Measurements from ENCODE around the gene CDHR2. TPM values are rescaled to one million over a fixed set of nuclear protein-coding genes. Genes with fewer than 3 reads are reported as not detected.

The CDHR2 gene
- total RNA-seq, 1 experiment from 2014 or later: not detected

DNA sequence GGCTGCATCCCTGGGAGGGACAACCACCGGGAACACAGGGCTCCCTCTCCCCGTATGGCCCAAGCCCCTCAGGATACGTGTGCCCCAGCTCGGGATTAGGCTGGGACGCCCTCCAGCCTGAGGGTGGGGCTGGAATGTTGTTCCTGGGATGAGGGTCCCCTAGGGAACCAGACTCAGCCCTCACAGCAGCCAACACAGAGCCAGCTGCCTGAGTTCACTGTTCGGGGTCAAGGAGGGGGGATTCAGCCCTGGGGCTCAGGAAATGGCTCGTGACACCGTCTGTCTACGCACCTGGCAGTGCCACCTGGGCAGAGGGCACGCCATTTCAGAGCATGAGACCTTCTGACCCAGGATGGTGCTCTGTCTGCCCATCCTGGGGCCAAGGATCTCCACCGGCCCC is 20.8 kb upstream of the CDHR2 start:
- no peak for DNase-seq (ENCODE audit: low read depth)

DNA sequence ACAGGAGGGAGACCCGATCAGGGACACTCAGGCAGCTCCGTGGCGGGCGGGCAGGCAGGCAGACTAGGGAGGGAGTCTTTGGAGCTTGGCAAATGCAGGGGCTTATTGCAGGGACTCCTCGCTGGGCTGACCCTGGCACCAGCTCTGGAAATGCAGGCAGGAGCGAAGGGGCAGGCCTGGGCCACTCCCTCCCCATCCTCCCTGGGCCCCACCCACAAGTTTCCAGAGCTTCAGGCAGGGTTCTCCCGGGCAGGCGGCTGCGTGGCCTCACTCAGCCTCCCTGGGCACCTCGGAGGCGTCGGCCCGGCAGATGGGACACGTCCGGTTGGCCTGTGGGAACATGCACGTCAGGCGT is 20.4 kb upstream of the CDHR2 start:
- no peak for DNase-seq (ENCODE audit: low read depth)

DNA sequence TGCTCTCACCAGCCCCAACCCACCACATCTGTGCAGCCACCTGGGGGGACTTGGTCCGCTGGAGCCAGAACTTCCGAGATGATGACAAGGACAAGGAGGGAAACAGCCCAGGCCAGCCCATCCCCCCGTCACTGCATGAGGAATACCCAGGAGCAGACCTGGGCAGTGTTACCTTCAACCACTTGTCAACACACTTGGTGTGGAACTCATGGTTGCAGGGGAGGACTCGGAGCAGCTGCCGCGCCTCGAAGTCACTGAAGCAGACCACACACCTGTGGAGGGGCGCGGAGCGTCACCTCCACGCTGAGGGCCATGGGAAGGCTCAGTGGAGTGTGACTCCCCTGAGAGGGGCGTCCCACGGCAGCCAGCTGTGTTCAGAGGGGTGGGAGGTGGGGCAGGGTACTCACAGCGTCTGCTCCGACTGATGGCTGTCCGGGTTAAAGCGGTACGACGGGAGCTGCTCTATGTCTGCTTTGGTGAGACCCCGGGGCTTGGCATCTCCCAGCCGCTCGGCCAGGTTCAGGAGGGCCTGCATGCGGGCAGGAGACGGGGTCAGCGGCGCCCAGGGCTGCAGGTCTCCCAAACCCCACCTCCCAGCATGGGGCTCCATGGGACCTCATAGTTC is 19.9 kb upstream of the CDHR2 start:
- DNase-seq (ENCODE audit: low read depth): no peak

DNA sequence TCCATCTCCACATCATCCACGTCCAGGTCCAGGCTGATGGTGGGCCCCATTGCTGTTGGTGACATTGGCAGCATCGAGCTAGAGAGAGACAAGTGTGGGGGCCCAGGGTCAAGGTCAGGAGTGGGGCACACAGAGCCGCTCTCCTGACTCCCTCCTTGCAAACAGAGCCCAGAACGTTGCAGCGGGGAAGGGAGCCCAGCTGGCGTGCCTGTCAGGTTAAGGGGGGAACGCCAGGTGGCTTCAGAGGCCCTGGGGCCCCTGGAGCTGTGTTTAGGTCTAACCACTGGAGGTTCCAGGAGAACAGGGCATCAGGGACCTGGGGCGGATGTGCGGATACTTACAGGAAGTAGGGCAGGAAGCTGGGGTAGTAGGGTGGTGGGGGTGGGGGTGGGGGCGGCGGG is 19.4 kb upstream of the CDHR2 start:
- DNase-seq (ENCODE audit: low read depth): no peak

DNA sequence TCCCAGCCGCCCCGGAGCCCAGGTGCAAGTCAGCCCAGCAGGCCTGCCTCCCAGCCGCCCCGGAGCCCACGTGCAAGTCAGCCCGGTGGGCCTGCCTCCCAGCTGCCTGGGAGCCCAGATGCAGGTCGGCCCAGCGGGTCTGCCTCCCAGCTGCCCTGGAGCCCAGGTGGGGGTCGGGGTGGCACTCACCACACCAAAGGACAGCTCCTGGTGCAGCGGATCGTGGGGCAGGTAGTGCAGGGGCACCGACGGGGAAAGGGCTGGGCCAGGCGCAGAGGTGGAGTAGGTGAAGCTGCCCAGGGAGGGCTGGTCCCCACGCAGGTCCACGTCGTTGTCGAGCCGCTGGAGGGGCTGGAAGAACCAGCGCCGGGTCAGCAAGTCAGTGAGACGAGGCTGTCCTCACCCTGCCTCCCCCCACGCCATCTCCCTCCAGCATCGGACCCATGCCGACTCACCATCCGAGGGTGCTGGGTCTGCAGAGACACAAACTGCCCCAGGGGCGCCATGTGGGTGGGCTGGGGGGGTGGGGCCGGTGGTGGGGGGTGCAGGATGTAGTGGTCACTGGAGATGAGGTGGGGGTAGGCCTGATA is 18.7 kb upstream of the CDHR2 start:
- DNase-seq (ENCODE audit: low read depth): no peak

DNA sequence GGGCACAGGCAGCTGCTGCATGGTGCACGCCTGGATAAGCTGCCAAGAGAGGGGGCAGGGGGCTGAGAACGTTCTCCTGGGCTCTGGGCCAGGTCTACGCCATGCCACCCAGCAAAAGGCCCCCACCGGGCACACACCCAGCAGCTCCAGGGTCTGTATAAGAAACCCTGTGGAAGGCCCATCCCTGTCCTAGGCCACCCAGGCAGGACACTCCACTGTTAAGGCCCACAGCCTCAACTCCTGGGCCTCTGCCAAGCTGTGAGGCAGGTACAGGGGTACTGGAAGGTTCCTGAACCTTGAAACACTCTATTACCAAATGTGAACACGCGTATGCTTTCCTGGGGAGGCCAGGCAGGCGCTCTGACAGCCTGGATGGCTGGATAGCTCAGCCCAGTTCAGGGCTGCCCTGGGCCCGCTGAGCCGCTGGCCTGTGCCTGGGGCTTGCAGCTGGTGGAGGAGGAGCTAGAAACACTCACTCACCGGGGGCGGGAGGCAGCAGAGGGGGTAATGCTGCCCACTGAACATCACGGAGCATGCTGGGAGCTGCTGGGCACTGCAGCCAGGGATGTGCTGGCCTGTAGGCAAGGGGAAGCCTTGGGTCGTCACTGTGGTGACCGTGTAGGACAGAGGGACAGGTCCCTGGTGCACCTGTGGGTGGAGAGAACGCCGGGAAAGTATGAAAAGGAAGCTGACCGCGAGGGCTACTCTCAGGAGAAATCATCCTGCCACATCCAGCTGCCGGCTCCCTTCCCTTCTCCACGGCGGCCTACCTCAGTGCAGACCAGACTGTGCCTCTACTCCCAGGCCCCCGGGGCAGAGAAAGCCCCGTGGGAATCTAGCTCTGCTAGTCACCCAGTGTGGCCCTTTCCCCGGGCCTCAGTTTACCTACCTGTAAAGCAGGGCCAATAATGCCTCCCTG is 17.9 kb upstream of the CDHR2 start:
- DNase-seq (ENCODE audit: low read depth): peak; percentile 38

DNA sequence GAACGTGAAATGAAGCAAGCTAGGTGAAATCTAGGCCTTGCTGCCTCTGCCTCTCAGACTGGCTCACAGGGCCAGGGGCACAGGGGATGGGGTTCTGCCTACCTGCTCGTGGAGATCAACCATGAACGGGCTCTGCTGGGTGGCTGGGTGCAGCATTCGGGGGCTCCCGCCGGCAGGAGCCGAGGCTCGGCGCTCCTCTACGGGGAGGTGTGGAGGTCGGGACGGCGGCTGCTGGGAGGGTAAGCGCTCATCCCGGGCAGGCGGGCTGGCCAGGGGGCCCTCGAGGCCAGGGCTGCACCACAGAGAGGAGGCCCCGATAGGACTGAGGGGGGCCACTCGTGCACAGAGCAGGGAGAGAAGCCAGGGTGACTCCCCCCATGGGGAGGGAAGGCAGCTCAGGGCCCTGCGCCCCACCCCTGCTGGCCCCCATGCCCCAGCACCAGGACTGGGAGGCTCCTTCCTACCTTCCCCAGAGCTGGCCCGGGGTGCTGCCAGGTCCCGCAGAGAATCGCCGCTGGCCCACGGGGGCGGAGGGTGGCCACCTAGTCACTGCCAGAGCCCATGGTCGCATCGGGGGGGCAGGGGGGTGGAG is 17.1 kb upstream of the CDHR2 start:
- no peak for DNase-seq (ENCODE audit: low read depth)

DNA sequence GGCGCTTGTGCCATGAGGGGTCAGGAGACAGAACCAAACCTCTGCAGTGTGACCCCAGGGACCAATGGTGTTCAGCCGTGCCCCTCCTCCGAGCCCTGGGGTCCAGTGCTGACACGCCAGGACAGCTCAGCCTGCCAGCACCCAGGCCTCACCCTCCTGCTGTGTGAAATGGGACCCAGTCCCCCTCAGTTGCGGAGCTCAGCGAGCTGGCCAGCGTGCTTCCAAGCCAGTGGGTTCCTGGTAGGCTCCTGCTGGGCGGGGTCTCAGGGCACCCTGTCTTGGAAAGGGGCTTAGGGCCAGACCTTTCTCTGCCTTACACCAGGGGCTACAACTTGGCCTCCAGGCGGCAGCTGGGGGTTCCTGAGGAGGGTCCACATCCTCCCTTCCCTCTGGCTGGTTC is 16.3 kb upstream of the CDHR2 start:
- DNase-seq (ENCODE audit: low read depth): no peak

DNA sequence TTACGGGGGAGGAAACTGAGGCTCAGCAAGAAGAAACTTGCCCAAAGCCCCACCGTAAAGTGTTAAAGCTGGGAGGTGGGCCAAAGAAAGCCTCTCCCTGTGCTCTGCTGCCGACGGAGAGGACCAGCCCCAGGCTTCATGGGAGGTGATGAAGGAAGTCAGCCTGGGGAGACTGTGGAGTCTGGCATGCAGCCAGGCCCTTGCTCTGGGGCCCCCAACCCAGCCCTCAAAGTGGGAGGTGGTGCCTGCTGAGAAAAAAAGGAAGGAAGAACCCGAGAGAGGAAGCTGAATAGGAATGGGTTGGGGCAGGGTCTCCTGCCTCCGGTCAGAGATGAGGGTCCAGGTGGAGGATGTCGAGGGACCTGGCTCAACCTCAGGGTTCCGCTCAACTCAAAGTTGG is 15.8 kb upstream of the CDHR2 start:
- no peak for DNase-seq (ENCODE audit: low read depth)

DNA sequence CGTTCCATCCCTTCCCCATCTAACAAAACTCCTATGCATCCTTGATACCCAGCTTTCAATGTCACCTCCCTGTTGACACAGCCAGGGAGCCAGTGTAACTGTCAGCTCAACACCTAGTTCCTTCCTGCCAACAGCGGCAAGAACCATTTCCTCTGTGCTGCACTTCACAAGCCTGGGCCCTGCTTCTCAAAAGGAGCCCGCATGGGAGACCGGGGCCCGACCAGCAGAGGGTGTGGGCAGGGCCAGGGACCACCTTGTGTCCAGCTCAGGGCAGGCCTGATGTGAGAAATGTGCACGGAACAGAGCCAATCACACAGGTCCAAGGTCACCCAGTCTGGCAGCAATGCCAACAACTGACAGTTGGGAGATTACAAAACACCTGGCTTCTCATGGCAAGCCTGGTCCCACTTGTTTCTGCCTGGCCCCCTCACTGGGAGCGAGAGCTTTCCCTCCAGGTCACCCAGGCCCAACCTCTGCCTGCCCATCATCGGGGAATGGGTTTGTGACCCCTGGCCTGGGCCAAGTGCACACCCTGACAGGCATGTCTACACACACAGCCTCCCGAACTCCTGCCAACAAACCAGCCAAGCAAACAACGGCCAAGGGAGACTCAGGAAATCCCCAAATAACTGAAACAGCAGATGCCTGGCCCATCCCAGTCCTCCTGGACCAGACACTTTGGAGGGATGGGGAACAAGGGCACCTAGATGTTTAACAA is 15.1 kb upstream of the CDHR2 start:
- DNase-seq (ENCODE audit: low read depth): no peak

DNA sequence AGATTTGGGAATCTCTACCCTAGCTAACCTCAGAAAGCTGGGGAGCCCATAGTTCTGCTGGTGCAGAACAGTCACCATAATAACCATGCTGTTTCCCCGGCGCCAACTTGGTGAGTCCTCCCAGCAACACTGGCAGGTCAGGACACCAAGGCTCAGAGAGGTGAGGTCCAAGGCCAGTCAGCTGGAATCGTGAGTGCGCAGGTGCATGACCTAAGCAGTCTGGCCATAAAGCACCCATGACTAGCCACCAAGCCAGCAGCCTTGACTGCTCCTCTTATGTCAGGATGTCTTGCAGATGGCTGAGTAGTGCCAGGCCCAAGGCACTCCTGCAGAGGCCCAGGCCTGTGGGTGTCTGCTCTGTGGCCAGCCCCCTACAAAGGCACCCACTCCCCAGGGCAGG is 14.5 kb upstream of the CDHR2 start:
- DNase-seq (ENCODE audit: low read depth): no peak

DNA sequence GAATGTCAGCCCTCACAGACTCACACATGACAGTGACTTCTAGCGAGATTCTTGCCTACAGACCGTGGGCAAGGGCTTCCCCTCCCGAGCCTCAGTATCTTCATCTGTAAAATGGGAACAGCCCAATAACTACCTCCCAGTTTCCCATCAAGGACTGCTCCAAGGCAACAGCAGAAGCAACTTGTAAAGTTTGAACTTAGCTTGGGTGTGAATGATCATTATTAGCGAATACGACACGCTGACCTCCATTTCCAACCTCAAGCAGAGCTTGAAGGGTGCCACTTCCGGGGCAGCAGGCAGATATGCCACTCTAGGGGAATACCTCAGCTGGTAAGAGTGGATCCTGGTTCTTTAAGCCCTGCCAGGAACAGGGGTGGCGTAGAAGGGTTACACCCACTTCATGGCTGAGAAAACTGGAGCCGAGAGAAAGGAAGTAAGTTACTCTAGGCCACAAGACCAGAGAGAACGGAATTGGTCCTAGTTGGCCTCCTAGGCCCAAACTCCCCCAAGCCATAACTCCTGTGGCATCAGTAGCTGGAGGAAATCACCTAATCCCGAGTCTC is 14.0 kb upstream of the CDHR2 start:
- peak; percentile 58 for DNase-seq (ENCODE audit: low read depth)

DNA sequence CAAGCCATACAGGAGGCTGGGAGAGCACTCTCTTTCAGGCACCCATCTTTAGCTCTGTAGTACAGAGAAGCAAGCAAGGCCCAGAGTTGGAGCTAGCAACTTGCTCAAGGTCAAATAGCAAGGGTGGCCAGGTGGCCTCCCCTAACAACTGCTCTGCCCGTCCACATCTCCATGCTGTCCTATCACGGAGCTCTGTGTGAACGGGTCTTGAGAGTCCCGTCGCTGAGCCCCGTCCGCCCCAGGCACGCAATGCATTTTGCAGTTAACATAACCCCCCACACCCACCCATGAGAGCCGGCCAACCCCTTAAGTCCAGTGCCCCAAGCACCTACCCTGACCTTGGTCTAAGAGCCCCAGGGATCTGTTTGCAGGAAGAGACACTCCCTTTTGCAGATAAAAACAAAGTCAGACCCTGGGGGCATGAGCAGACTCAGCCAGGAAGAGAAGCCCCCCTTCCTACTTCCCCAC is 13.4 kb upstream of the CDHR2 start:
- DNase-seq (ENCODE audit: low read depth): peak; percentile 28

DNA sequence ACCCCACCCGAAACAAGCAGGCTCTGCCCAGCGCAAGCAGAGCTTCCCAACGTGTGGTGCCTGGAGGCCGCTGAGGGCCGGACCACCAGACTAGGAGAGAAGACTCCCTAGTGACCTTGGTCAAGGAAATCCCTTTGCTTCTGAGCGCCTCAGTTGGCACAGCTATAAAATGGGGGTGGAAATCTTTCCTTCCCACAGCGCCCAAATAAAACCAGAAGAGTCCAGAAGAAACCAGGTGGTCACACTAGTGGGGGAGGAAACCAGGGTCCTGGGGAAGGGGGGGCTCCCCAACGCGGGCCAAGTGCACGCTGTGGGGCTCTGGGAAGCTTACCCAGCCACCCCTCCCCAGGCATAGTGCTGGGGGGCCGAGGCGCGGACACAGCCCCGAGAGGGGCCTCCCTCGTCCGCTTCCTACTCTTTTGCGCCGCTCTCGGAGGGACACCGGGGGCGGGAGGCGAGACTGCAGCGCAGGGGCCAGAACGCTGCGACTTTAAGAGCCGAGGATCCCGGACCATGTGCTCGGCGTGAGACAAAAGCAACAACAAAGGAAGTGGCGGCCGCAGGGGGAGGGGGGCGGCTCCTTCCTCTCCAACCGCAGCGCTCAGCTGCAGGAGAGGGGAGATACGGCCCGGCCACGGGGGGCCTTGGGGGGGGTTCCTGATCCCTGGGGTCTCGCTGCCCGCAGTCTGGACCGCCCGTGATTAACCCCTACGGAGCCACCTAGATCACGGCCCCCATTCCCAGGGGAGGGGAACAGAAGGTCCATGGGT is 12.8 kb upstream of the CDHR2 start:
- DNase-seq (ENCODE audit: low read depth): peak; percentile 91

DNA sequence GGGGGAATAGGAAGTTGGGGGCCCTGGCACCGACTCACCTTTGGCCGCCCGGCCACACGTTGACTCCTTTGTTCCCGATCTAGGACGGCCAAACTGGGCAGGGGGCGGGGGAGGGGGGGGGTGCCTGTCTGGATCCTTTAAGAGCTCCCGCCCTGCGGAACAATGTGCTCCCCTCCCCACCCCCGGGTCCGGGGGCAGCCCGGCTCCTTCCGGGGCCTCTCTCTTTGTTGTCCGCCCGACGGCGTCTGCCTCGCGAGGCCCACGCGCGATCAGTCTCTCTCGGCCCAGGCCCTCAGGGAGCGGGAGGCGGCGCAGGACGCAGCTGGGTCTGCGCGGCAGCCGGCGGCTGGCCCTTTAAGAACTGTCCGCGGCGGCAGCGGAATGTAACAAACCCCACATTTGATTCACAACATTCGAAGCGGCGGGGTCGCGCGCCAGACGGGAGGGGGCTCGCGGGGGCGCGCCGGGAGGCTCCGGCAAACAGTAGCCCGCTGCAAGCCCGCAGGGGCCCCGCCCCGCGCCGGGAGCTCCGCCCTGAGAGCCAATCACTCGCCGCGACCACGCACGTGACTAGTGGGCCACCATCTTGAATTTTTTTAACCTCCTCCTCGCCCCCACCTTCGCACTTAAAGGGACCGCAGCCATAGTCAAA is 12.1 kb upstream of the CDHR2 start, which contains the start of gene RNF44:
Gene RNF44, minus strand, starts transcription at position 501 of the 652 bp plus-strand sequence. CDS start 4,930 bp downstream, outside the sequence.
- peak; percentile 99 for DNase-seq (ENCODE audit: low read depth)

DNA sequence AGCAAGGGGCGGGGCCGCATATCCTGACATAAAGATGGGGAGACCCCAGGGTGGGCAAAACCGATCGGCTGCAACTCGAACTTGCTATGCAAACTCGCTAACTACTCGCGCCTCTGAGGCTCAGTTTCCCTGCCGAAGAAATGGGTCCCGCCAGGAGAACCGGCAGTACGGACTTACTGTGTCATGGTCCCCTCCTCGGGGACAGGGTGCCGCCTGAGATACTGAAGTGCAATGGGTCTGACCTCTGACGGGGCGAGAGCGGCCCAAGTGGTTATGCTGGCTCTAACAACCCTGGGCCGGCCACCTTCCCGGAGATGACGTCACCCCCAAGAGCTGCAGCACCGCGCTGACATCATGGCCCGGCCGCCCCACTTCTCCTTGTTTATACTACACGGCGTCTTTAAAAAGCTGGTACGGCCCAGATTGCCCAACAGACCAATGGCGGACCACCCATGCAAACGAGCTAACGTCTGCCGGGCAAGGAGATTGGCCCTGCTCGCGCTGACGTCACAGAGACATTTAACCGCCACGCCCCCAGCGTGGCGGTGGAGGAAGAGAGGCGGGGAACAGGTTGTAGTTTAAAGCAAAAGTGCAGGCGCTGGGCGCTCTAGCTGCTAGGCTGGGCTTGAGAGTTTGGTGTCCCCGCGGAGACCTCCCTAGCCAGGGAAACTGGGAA is 11.4 kb upstream of the CDHR2 start:
- peak; percentile 99 for DNase-seq (ENCODE audit: low read depth)

DNA sequence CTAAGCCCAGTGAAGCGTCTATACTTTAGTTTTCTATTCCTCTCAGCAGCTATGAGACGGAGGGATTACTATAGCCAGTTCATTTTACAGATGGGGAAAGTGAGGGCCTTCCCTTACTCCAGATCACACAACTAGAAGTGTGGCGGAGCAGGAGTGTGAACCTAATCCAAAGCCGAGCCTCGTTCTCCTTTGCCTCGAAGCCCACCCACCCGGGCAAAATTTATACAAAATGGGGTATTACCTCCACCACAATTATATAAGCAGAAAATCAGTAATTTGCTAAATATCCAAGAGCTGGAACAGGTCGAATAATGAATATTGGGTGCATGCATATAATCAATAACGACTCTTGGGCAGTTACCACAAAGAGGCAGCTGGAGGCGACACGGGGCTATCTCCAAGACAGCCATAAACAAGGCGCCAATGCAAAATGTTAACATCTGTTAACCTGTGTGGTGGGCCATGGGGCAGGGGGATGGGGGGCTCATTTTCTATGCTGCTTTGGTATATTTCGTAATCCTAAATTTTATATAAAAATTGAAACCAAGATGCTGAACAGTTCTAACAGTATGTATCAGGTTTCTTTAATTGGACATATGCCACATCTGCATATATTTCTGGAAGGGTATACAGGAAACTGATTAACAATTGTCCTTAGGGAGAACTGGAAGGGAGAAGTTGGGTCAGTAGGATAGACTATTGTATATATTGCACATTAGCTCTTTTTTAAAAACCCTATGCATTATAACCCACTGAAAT is 10.7 kb upstream of the CDHR2 start:
- DNase-seq (ENCODE audit: low read depth): no peak

DNA sequence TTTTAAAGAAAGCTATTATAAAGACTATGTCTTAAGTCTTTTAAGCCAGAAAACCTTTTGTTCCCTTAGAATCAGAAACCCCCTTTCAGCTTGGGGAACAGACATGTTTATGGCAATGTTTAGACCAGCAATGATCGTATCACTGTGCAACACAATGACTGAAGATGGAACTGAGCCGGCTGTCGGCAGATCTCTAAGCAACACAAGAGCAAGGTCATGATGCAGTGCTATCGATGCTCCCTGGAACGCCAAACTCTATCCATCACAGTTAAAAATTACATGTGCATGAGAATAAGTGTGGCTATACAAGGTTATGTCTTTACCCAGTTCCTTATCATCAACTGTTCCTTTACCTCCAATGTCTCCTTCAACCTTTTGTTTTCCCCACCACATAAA is 10.2 kb upstream of the CDHR2 start:
- DNase-seq (ENCODE audit: low read depth): no peak

DNA sequence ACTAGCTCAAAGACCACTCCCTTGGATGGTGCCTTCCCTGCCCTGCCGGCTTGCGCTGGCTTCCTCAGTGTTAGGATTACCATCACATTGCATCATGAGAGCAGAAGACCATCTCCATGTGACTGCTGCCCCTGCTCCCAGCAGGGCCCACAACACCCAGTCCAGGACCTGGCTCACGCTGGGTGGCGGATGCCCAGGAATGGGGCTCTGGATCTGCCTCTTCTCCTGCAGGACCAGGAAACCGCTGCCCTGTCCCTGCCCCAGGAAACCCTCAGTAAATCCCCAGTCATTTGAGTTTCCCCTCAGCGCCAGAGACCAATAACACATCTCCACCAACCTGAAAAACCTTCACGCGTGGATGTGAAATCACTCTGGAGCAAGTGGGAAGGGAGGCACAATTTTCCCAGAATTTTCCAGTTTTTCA is 8.7 kb upstream of the CDHR2 start:
- no peak for DNase-seq (ENCODE audit: low read depth)
